ENCODE results near the gene TUBG2.
A peak's percentile ranks its signal among the peaks of the same experiment; 100 is the strongest.
"Not testable (repeated sequence)": the region's sequence is repeated elsewhere in the genome, so short reads cannot be mapped to it uniquely, and the experiment has no call there.

Gene TUBG2

DNA sequence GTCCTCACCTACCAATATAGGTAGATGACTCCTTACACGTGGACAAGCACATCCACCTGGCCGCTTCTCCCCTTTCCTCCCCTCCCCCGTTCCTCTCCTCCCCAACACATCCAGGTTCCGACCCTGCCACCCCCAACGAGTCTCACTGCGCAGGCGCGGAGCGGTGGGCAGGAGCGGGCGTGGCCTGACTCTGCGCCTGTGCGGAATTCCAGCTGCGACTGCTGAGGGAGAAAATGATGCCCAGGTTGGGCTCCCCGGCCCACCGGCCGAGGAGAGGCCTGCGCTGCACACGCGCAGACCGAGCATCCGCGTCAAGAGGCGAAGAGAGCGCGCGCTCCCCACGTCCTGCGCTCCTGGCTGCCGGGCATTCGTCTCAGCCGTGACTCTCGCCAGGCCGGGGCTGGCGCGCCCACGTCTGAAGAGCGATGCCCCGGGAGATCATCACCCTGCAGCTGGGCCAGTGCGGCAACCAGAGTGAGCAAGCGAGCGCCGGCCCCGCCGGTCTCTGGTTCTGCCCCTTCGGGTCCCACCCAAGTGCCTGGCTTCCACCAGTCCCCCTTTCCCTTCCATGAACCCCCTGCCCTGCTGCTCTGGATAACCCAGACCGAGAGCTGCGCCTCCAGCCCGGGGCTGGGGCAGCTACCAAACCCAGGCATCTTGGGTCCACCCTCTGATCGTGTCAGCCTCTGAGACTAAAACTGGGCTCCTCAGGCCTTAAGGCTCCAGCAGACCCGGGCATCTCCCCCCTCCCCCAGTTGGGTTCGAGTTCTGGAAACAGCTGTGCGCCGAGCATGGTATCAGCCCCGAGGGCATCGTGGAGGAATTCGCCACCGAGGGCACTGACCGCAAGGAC, at the start of gene TUBG2:
TSS of gene TUBG2 (plus strand) at position 206 of the 853 bp plus-strand sequence. CDS start at position 426, 220 bp downstream.
- peak; percentile 87 for DNase-seq

DNA sequence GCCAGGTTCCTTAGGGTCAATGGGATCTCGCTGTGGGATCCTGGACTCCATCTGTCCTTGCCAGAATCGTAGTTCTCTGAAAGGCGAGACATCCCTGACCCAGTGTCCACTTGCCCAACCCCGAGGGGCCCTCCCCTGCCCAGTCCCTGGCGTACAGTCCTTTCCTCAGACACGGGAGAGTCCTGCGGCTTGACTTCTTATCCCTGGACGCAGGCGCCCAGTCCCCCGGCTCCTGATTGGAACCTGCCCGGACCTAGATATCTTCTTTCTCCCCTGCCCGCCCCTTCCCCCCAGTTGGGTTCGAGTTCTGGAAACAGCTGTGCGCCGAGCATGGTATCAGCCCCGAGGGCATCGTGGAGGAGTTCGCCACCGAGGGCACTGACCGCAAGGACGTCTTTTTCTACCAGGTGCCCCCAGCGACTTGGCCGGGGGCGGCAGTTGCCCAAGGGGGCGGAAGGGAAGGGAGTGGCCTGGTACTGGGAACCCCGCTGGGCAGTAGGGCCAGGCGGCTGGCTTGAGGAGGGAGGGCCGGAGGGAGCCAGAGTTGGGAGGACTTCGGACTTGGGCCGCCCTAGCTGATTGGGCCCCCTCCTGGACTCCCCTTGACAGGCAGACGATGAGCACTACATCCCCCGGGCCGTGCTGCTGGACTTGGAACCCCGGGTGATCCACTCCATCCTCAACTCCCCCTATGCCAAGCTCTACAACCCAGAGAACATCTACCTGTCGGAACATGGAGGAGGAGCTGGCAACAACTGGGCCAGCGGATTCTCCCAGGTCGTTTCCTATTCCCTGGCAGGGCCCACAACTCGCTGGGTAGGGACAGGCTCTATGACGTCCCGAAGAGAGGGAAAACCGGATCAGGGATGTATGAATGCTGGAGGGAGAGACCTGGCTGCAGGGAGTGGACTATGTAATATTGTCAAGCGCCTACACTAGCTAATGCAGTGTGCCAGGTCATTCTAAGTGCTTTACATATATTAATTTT, 49.0 kb upstream of the TUBG2 start:
- not testable (repeated sequence) for DNase-seq

DNA sequence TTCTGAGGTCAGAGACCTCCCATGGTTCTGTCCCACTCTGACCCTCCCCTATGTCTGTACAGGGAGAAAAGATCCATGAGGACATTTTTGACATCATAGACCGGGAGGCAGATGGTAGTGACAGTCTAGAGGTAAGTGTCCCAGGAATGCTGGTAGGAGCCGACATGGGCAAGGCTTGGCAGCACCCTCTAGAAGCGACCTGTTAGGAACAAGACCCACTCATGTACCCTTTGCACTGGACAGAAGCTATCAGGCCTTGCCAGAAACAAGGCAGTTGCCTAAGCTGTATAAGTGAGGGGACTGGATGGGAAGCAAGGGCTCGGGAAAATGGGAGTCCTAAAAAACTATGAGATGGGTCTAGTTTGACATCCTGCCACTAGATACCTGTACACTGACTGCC, 47.1 kb upstream of the TUBG2 start:
- DNase-seq, result no peak

DNA sequence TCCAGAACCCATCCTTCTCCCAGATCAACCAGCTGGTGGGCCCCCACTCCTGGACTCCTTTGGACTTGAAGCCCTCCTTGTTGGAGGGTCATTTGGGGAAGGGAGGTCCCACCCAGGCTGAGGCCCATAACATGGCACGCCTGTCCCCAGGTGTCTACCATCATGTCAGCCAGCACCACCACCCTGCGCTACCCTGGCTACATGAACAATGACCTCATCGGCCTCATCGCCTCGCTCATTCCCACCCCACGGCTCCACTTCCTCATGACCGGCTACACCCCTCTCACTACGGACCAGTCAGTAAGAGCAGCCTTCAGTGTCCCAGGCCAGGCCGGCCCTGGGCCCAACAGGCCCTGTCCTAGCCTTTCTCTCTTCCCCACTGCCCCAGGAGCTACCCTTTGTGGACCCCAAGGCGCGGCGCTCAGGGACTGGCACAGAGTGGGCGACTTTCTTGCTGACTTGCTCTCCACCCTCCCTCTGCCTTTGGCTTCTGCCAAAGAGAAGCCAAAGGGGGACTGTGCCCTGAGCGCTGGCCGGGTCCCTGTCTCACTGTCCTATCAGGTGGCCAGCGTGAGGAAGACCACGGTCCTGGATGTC, 45.3 kb upstream of the TUBG2 start:
- DNase-seq, result no peak

DNA sequence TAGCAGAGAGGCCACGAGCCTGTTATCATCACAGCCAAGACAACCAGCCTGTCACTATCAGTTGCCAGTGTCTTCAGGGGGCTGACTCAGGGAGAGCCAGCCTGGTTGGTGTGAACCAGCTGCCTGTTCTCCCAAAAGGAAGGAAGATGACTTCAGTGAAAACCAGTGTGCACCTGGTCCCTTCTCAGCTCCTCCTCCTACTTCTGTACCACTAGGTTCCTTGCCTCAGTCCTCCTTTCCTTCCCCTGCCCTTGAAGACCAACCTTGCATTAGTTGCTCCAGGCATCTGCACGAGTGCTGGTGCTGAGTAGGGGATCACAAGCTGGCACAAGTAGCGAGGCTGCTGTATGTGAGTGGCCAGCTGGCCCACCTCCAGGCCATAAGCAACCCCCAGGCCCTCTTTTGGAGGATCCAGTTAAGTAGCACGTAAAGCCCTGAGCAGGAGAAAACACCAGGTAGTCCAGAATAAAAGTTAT, 41.1 kb upstream of the TUBG2 start:
- no peak for DNase-seq

DNA sequence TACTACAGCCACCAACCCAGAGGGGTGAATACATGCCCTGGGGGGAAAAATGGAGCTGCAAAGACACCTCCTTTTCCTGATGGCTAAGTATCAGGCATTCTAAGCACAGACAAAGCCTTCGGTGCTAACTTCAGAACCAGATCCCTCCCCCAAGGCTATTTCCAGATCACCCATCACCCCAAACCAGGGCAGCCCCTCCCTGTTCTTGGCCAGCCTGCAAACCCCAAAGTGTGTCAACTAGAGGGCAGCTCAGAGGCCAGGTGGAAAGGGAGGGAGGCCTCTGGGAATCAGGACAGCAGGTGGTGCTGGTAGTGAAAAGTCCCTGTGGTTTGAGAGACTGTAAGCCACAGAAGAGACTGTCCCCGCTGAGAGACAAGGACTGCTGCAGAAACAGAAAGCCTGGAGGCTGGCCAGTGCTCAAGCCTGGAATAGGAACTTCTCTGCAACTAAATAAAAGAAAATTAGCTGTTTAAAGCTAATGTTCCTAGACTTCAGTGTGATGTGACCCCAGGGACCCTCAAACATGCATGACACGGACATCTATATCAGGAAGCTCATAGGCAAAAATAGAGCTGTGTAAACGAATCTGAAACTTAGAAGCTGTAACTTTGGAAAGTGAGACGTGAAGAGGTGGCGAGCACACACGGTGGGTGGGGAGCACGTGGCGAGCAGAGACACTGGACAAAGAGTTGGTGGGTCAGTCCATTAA, 40.5 kb upstream of the TUBG2 start:
- DNase-seq, result peak; percentile 70

DNA sequence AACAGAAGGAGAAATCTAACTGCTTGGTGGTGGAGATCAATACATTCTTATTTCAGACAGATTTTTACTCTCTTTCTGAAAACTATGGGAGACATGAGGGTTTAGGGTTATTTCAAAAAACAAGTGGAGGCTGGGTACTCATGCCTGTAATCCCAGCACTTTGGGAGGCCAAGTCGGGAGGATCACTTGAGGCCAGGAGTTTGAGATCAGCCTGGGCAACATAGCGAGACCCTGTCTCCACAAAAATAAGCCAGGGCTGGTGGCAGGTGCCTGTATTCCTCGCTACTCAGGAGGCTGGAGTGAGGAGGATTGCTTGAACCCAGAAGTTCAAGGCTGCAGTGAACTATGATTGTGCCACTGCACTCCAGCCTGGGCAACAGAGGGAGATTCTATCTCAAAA, 37.1 kb upstream of the TUBG2 start:
- DNase-seq, result not testable (repeated sequence)

DNA sequence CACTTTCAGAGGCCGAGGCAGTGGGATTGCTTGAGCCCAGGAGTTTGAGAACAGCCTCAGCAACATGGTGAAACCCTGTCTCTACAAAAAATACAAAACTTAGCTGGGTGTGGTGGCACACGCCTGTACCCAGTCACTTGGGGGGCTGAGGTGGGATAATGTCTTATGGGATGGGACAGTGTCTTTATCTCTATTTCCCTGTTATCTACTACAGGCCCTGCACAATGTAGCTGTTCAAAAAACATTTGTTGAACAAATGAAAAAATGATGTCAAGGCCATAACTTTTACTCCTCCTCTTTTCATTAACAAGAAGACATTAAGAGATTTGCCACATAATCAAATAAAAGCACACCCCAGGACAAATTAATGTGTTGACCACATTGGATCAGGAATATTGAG, 35.8 kb upstream of the TUBG2 start:
- DNase-seq, result no peak

DNA sequence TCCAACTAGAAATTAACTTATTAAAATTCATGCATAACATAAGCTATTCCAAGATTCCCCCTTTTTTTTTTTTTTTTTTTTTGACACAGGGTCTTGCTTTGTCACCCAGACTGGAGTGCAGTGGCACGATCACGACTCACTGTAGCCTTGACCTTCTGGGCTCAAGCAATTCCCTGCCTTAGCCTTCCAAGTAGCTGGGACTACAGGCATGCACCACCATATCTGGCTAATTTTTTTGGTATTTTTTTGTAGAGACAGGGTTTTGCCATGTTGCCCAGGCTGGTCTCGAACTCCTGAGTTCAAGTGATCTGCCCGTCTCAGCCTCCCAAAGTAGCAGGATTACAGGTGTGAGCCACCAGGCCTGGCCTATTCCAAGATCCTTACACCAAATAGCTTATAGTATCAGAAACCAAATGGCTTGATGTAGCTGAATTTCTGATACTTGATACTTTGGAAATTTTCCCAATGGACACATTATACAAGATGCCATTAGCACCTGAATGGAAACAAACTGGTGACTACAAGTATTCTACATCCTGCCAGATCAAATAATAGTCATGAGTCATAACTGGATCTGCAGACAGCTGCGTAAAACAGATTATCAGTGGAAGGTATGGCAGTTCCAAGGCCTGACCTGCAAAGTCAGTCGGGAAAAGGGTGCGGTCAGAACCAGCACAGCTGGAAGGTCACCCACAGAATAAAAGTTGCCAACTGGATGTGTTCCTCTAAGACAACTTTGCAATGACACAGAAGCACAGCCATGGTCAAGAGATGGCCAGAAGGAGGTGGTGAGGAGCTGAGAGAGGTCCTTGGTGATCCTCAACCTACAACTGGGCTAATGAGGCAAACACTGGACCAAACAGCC, 35.1 kb upstream of the TUBG2 start:
- peak; percentile 23 for DNase-seq

DNA sequence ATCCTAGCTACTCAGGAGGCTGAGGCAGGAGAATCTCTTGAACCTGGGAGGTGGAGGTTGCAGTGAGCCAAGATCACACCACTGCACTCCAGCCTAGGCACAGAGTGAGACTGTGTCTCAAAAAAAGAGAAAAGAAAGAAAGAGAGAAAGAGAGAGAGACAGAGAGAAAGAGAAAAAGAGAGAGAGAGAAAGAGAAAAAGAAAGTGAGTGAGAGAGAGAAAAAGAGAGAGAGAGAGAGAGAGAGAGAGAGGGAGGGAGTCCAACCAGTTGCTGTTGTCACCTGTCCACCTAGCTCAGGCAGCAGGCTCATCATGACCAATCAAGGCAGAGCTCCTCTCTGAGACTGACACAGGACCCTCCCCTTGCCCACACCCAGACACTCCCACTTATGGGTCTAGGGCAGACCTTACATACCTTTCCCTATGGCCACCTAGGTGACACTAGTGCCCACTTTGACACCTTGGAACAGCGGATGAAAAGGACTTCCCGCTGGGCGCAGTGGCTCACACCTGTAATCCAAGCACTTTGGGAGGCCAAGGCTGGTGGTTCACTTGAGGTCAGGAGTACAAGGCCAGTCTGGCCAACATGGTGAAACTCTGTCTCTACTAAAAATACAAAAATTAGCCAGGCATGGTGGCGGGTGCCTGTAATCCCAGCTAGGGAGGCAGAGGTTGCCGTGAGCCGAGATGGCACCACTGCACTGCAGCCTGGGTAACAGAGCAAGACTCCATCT, 31.9 kb upstream of the TUBG2 start:
- DNase-seq, result not testable (repeated sequence)

DNA sequence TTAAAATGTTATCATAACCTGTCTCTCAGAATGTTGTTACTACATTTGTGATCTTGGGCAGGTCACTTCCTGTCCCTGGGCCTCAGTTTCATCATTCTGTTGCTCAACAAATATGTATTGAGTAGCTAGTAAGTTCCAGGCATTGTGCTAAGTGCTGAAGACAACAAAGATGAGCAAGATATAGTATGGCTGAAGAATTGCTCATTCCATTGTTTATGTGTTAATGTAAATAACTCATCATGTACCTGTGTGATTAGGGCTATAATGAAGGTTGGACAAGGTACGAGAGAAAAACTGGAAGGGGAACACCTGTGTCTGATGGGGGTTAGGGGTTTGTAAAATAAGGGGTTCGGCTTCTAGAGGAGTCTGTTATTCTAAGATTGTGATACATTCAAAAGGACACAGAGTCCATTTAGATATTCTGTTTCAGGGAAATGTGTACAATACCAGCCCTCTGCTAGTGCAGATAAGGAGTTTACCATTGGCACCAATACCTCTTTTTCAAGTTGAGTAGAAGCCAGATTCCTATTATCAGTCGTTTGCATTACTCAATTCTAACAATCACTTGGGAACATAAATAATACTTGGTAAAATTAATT, 29.6 kb upstream of the TUBG2 start:
- DNase-seq, result no peak

DNA sequence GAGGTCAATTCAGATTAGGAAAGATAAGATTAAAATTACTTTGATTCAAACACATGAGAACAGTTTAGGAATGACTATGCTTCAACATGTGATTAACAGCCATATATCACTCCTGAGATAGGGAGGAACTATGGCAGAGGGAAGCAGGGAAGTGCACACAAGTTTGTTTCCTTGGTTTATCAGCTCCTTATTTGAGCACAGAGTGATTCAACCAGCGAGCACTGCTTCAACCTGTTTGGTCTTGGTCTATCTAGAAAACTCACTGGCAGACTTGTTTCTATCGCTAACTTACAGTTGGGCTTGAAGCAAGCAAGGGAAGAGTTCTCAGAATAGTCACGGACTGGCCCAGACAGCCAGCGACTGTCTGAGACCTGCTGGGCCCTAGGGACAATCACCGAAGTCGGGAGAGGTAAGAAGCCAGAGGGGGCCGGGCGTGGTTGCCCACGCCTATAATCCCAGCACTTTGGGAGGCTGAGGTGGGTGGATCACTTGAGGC, 26.1 kb upstream of the TUBG2 start:
- DNase-seq, result no peak

DNA sequence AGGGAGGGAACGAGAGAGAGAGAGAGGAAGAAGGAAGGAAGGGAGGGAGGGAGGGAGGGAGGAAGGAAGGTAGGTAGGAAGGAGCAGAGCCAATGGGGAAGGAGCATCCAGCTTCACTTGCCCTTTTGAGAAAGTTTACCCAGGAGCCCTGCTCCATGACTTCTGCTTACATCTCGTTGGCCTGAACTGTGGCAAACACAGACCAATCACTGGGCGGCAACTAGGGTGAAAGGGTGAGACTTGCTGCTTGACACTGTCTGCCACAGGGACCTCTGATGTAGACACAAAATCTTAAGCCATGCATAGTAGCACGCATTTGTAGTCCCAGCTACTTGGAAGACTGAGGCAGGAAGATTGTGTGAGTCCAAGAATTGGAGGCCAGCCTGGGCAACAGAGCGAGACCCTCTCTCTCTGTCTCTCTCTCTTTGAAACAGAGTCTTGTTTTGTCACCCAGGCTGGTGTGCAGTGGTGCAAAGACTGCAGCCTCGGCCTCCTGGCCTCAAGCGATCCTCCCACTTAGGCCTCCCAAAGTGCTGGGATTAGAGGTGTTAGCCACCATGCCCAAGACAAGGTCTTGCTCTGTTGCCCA, 19.5 kb upstream of the TUBG2 start:
- no peak for DNase-seq

DNA sequence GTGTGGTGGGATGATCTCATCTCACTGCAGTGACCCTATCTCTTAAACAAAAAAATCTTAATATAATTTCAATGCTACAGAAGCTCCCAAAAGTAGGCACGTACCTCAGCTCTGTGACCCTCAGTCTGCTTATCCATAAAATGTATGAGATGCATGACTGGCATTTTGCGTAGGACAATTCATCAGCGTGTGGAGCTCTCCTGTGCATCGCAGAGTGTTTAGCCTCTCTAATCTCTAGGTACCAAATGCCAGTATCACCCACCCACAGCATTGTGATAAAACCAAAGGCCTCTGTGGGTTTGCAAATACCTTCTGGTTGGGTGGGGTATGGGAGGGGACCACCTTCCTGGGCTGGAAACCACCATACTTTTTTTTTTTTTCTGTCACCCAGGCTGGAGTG, 19.0 kb upstream of the TUBG2 start:
- DNase-seq, result no peak

DNA sequence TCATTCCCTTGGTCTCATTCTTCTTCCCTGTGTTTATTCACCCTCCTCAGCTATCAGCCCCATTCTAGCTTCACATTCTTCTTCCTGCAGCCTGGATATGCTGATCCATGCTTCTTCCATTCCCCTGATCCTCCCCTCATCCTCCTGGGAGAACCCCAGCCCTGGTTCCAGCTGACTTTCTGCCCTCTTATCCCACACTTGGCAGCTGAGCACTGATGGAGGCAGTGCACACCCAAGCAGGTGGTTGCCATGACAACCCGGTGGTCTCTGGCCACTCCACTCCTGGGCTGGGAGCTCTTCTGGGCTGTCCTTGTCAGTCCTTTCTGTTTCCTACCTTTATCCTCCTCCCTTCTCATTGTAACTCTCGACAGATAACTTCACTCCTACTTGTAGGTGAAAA, 16.7 kb upstream of the TUBG2 start:
- DNase-seq, result no peak

DNA sequence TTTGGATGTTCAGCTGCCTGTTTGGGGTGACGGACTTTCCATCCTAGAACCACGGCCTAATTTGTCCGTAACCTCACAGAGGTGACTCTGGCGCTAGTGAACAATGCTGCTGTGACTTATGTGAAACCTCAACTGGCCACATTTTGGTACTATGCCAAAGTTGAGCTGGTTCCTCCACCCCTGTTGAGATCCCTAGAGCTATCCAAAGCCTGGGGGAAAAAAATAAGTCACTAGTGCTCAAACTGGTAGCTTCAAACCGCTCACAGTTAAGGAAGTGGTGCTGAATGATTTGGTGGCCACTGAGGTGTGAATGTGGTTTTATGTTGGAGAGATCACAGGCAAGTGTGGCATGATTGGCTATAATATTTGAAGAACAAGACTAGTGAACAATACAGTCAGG, 11.3 kb upstream of the TUBG2 start:
- no peak for DNase-seq

DNA sequence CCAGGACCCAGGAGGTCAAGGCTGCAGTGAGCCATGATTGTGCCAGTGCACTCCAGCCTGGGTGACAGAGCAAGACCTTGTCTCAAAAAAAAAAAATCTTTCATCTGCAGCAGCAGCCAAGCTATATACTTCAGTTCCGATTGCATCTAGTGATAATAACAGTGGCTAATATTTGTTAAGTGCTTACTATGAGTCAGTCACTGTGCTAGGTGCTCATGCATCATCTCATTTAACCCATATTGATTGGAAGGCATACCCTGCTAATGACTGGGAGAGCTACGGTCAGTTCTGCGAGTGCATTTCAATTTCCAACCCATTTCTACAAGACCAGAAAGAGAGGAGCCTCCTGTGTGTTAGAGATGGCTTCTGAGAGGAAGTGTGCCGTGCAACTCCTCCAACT, 7.7 kb upstream of the TUBG2 start:
- DNase-seq, result no peak

DNA sequence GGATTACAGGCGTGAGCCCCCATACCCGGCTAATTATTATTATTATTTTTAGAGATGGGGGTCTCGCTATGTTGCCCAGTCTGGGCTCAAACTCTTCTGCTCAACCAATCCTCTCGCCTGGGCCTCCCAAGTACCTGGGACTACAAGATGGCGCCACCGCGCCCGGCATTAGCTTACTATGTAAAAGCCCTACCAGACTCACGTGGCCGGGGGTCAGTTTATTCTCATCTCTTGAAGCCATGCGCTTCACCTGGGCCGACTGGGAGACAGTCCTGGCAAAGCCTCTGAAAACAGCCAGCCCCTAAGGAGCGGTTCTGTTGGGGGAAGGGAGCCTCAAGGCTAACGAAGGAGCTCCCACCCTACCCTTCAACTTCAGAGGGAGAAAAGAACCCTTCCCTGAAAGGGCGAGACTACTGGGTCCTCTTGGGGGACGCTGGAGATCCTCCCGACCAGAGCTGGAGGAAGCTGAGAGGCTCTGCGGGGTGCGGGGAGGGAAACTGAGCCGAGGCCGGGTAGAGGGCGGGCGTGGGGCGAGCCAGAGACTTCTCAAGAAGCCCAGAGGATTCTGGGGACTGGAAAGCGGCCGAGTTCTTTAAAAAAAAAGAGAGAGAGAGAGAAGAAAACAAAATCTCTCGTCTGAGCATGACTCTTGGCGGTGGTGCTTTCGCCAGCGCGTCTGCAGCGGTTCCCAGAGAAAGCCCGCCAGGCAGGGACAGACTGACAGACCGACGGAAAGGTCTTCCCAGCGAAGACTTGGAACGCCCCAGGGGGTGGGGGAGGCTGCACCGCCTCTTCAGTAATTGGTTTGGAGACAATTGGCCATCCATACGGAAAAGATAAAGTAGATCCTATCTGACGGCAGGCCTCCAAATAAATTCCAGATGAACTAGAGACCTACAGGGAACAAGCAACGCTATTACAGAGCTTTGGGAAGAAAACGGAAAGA, 5.6 kb upstream of the TUBG2 start:
- DNase-seq, result no peak

DNA sequence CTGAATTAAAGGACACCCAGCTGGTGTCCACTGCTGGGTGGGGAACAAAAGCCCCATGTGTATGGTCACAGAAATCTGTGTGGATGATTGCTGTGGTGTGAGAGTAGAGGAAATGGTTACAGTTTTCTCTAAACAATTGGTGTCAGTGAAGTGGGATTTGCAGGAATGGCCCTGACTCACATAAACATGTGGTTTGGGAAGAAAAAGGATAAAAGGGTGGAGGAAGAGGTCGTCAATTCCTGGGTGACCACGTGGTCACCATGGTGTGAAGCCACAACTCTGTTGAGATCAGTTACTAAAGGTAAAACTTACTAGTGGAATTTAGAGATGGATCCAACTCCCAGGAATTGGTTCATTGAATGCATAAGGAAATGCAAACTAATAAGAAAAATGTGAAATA, 3.6 kb upstream of the TUBG2 start:
- DNase-seq, result no peak

All from SHP77 treated with DMSO at 0.1 percent for 48 hours (cell line).